Prostate gland (tissue), 2 donors: ENCODE measurements around the gene TMTC1. TPM values are rescaled to one million over a fixed set of nuclear protein-coding genes. Genes with fewer than 3 reads are reported as not detected.
A peak's percentile ranks its signal among the peaks of the same experiment; 100 is the strongest.

ENCODE experiments used
- DNase-seq: peaks from one replicate; pipeline ENCODE4 v3.0.0-alpha.2; 2019; ENCODE audit warnings: low spot score
- H3K27ac ChIP-seq, 2 donors: fragments of 200-600 bp; sonication (generic); 2 replicates each; pipeline ENCODE4 v1.5.1; 2017 to 2019
- H3K27me3 ChIP-seq: fragments of 200-600 bp; sonication (generic); replicated peaks from 2 replicates; pipeline ENCODE4 v1.5.1; 2019; ENCODE audit not compliant: insufficient read depth
- H3K36me3 ChIP-seq, 2 donors: fragments of 200-600 bp; sonication (generic); 1 replicate in 1 of 2; 2 replicates in 1 of 2; pipeline versions ENCODE4 v1.5.1 to v1.8.1; 2017 to 2019
- H3K4me1 ChIP-seq: fragments of 200-600 bp; sonication (generic); replicated peaks from 2 replicates; pipeline ENCODE4 v1.5.1; 2019
- H3K4me3 ChIP-seq, 2 donors: fragments of 200-600 bp; sonication (generic); 2 replicates each; pipeline ENCODE4 v1.5.1; 2017 to 2019
- H3K9me3 ChIP-seq: fragments of 200-600 bp; sonication (generic); 2 replicates; pipeline ENCODE4 v1.5.1; 2017
- CTCF ChIP-seq, 4 experiments: fragments of 200-600 bp in 2 of 4; fragments of 450-650 bp in 2 of 4; sonication (generic) in 2 of 4; IDR thresholded peaks; 1 replicate in 3 of 4; 2 replicates in 1 of 4; pipeline ENCODE4 v1.5.1; 2016 to 2019; ENCODE audit warnings: antibody characterized with exemption in 4 of 4, mild to moderate bottlenecking in 2 of 4, moderate library complexity in 2 of 4
- POLR2A ChIP-seq: fragments of 450-650 bp; IDR thresholded peaks from one replicate; pipeline ENCODE4 v1.6.1; 2016; ENCODE audit warnings: antibody characterized with exemption, mild to moderate bottlenecking
- POLR2AphosphoS5 ChIP-seq: sonication (generic); formaldehyde crosslinking; IDR thresholded peaks from one replicate; pipeline ENCODE4 v1.6.1; 2017; ENCODE audit warnings: antibody characterized with exemption
- WGBS: methylation state at CpG from one replicate; pipeline ENCODE4 v1.1.5; 2018; 5-methylcytosine and 5-hydroxymethylcytosine counted together
- intact Hi-C: fragments of 100-400 bp; cut with DNase I; formaldehyde crosslinking; loops from one replicate; pipeline ENCODE4 v1.14.2; 2022
- total RNA-seq, 2 donors: library from RNA; depleted of rRNA; stranded (reverse); fragments of >200 nt; gene quantifications; one replicate each; pipeline ENCODE4 v1.1.0, GENCODE V29; 2016

Gene TMTC1
- total RNA-seq, 2 donors from 2014 or later = 12.9 to 25.2 TPM

GRCh38 chr12:29792132-29792531 is 8.4 kb upstream of the TMTC1 start:
- Histone ChIP-seq H3K4me1 (no peaks in the 10 kb centered on the region), H3K27me3 (no peaks in the 10 kb centered on the region), H3K9me3 (no peaks in the 10 kb centered on the region), H3K36me3 (no peaks in the 10 kb centered on the region), H3K27ac (no peak overlapping the region), H3K4me3 (no peak overlapping the region)
- DNase-seq = no peak
- intact Hi-C loops = no loop called here
- 92% methylated on average over 10 of the region's 10 CpGs for WGBS
- TF ChIP-seq CTCF (IDR thresholded peaks at IDR 0.05) (no peak), POLR2AphosphoS5 (no peak), POLR2A (no peak)

- Histone ChIP-seq H3K27me3 (no peaks in the 10 kb centered on the region), H3K9me3 (no peaks in the 10 kb centered on the region), H3K36me3 (no peaks in the 10 kb centered on the region), H3K4me1 (no peaks in the 10 kb centered on the region), H3K4me3 (peak overlapping the region; percentile 60 to 62), H3K27ac (peak overlapping the region; percentile 58 to 66)
- WGBS = under 1% methylated on average over 80 of the region's 82 CpGs
- peak; percentile 16 for DNase-seq
- TF ChIP-seq POLR2AphosphoS5 (no peak), CTCF (IDR thresholded peaks at IDR 0.05) (no peak), POLR2A (no peak)
- intact Hi-C loops = loop anchor here (2.0 to 10.0 kb wide), 3 partner anchors 48 to 912 kb away; partner anchors contain the start of gene IPO8
Observed at GRCh38 chr12:29782871-29783772, 620 bp downstream of the TMTC1 start.

- intact Hi-C loops = loop anchor here (2.0 to 10.0 kb wide), 3 partner anchors 48 to 912 kb away; partner anchors contain the start of gene IPO8
- H3K27ac ChIP-seq = peak overlapping the region; percentile 58 to 66
- peak overlapping the region; percentile 60 to 62 for H3K4me3 ChIP-seq
- DNase-seq = peak; percentile 11
- H3K4me1 ChIP-seq = no peaks in the 10 kb centered on the region
- no peaks in the 10 kb centered on the region for H3K27me3 ChIP-seq
- no peaks in the 10 kb centered on the region for H3K9me3 ChIP-seq
- H3K36me3 ChIP-seq = no peaks in the 10 kb centered on the region
- WGBS = 5% methylated on average over 16 of the region's 16 CpGs
- TF ChIP-seq POLR2AphosphoS5 (no peak), POLR2A (no peak), CTCF (IDR thresholded peaks at IDR 0.05) (no peak)
Observed at GRCh38 chr12:29782285-29782870, 1.4 kb downstream of the TMTC1 start.

- Histone ChIP-seq H3K27me3 (no peaks in the 10 kb centered on the region), H3K9me3 (no peaks in the 10 kb centered on the region), H3K4me1 (no peaks in the 10 kb centered on the region), H3K4me3 (peak overlapping the region; percentile 60 to 62), H3K36me3 (no peaks in the 10 kb centered on the region), H3K27ac (no peak overlapping the region)
- DNase-seq = no peak
- TF ChIP-seq POLR2AphosphoS5 = no peak
- no peak for TF ChIP-seq POLR2A
- no peak for TF ChIP-seq CTCF (IDR thresholded peaks at IDR 0.05)
- 53% methylated on average over 2 of the region's 2 CpGs for WGBS
- intact Hi-C loops = loop anchor here (2.0 to 10.0 kb wide), 3 partner anchors 47 to 913 kb away; partner anchors contain the start of gene IPO8
Observed at GRCh38 chr12:29781705-29782266, 2.0 kb downstream of the TMTC1 start.
